Adrenal gland (tissue), 5 donors: Measurements from ENCODE around the gene CERK.

Experiments used
- POLR2A ChIP-seq, 2 donors: fragments of 450-650 bp; IDR thresholded peaks; one replicate each; pipeline ENCODE4 v1.6.1; 2017; ENCODE audit warnings: antibody characterized with exemption in 2 of 2, mild to moderate bottlenecking in 2 of 2, moderate library complexity in 1 of 2
- TF ChIP-seq, protein P1 (sequence below), 6 experiments: fragments of 450-650 bp in 4 of 6; fragments of 200-600 bp in 2 of 6; sonication (generic) in 1 of 6; IDR thresholded peaks; 1 replicate in 5 of 6; 2 replicates in 1 of 6; pipeline versions ENCODE4 v1.5.1 to v1.8.0; 2016 to 2021; ENCODE audit warnings: antibody characterized with exemption in 6 of 6, mild to moderate bottlenecking in 2 of 6, moderate library complexity in 1 of 6
- donor health status: DM: no; HTN: no; CAD: no.

GRCh38 chr22:46640293-46641055, 97.6 kb downstream of the CERK start:
- TF ChIP-seq, protein P1, sequence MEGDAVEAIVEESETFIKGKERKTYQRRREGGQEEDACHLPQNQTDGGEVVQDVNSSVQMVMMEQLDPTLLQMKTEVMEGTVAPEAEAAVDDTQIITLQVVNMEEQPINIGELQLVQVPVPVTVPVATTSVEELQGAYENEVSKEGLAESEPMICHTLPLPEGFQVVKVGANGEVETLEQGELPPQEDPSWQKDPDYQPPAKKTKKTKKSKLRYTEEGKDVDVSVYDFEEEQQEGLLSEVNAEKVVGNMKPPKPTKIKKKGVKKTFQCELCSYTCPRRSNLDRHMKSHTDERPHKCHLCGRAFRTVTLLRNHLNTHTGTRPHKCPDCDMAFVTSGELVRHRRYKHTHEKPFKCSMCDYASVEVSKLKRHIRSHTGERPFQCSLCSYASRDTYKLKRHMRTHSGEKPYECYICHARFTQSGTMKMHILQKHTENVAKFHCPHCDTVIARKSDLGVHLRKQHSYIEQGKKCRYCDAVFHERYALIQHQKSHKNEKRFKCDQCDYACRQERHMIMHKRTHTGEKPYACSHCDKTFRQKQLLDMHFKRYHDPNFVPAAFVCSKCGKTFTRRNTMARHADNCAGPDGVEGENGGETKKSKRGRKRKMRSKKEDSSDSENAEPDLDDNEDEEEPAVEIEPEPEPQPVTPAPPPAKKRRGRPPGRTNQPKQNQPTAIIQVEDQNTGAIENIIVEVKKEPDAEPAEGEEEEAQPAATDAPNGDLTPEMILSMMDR (IDR thresholded peaks at IDR 0.05), result no peak
- no peak for TF ChIP-seq POLR2A (IDR thresholded peaks at IDR 0.05)
